Astrocyte of the spinal cord (primary cell): ENCODE measurements around the gene FGFBP2.

Source experiments
- DNase-seq: peaks from one replicate; pipeline ENCODE4 v3.0.0; 2011; ENCODE audit warnings: low read depth, low spot score
- H3K4me3 ChIP-seq: 2 replicates; pipeline ENCODE4 v1.5.1; 2011; ENCODE audit warnings: low read depth, mild to moderate bottlenecking, low read length, moderate library complexity
- CTCF ChIP-seq: IDR thresholded peaks from 2 replicates; pipeline ENCODE4 v1.5.1; 2012; ENCODE audit warnings: low read depth, mild to moderate bottlenecking, low read length, inconsistent platforms
- in situ Hi-C: cut with HindIII; loops from 2 replicates; pipeline ENCODE4 v1.10.0; 2017; ENCODE audit warnings: low sequenced_read_pairs

FGFBP2 gene

GRCh38 chr4:15936495-15936894 is 26.5 kb downstream of the FGFBP2 start:
- TF ChIP-seq CTCF = no peak
- in situ Hi-C loops = no loop called here
- no peak overlapping the region for H3K4me3 ChIP-seq

DNA sequence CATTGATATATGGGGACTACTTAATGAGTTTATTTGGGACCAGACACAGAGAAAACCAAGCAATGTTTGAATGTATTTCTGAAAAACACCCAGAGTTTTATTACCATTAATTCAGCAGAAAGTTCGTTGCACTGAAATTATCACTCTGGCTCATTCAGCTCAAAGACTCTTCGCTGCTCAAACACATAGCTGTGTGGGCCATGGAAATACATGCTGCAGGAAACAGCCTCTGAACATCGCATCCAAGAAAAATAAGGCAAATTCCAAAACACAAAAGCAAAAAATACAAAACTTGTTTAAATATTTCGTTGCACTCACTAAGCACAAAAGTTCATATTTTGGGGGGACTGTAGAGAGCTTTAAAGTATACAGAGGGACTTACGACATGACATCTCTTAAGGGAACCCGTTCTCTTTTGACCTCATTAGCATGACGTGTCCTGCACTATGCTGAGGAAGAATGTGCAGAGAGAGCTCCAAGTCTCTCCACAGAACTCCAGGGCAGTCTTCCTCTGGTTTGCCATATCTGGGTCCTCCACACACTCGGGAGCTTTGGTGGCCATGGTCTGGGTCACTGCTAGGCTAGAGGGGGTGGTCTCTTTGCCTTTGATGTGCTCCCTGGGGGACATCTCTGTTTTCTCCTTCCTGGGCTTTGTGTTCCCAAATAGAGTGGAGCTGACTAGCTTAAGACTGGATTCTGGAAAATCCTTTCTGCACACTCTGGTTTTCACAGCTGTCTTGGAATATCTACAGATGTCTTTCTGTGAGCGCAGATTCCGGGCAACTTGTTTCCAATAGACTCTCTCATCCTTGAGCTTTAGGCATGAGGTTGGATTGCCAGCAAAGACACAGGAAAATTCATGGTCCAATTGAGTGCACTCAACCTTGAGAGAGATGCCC is 27.2 kb downstream of the FGFBP2 start:
- DNase-seq = no peak
- H3K4me3 ChIP-seq = no peak overlapping the region
- in situ Hi-C loops = no loop called here

More at GRCh38 chr4:15936495-15936894, 26.5 kb downstream of the FGFBP2 start:
- no peak for DNase-seq

GRCh38 chr4:15934259-15934658 is 28.7 kb downstream of the FGFBP2 start:
- no peak for DNase-seq
- H3K4me3 ChIP-seq = no peak overlapping the region
- in situ Hi-C loops = no loop called here
- TF ChIP-seq CTCF = no peak

More for the DNA sequence above, 27.2 kb downstream of the FGFBP2 start:
- no peak for TF ChIP-seq CTCF

DNA sequence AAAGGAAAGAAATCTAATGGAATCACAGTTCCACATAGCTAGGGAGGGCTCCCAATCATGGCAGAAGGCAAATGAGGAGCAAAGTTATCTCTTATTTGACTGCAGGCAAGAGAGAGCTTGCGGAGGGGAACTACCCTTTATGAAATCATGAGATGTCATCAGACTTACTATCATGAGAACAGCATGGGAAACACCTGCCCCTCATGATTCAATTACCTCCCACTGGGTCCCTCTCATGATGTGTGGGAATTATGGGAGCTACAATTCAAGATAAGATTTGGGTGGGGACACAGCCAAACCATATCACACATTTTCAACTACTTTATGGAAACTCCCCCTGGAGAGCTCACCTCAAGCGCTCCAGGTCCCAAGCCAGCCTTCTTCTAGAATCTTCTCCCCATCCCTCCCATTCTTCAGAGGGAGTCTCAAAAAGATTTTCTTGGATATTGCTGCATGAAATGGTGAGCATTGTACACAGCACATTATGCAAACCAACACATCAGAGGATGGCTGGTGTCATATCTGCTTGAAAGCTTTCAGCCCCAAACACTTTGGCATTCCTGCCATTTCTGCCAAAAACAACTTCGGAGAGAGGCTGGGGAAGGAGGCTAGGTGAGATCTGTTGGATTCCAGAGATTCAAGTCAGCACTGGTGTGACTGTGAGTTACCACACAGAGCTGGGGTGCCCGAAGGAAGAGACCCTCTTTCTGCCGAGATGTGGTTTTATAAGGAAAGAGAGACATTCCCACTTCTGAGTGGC is 31.3 kb downstream of the FGFBP2 start:
- no peak for TF ChIP-seq CTCF
- H3K4me3 ChIP-seq = no peak overlapping the region
- in situ Hi-C loops = no loop called here
- DNase-seq = no peak

DNA sequence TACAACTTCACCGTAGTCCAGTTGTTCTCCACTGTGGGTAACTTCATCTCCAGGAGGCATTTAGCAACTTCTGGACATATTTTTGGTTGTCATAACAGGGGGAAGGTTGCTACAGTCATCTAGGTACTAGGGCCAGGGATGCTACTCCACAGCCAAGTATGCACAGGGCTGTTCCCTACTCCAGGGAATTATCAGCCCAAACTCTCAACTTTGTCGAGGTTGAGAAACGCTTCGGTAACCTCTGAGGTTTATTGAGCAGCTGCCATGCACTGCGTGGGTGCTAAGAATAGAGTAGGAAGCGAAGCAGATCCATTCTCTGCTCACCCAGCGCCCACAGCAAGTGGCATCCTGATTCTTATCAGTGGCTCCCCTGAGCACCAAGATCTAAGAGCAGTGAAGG is 32.7 kb downstream of the FGFBP2 start:
- in situ Hi-C loops = no loop called here
- no peak for TF ChIP-seq CTCF
- DNase-seq = no peak
- H3K4me3 ChIP-seq = no peak overlapping the region

- in situ Hi-C loops = no loop called here
- no peak overlapping the region for H3K4me3 ChIP-seq
- DNase-seq = no peak
- TF ChIP-seq CTCF = no peak
Observed at GRCh38 chr4:15929540-15929939, 33.4 kb downstream of the FGFBP2 start.
